Lung (tissue), 12 donors: ENCODE measurements around the gene RAMP1. TPM values are rescaled to one million over a fixed set of nuclear protein-coding genes. Genes with fewer than 3 reads are reported as not detected.

ENCODE experiments used
- ATAC-seq: fragments of 200-7000 bp; cut with Tn5 transposase; one replicate; pipeline ENCODE4 v1.9.1; 2020; ENCODE audit warnings: moderate number of reproducible peaks; ENCODE audit not compliant: insufficient read depth, low FRiP score
- DNase-seq, 3 donors: peaks; one replicate each; pipeline ENCODE4 v3.0.0-alpha.2; 2013 to 2017
- H3K27ac ChIP-seq, 2 donors: one replicate each; pipeline ENCODE4 v1.5.1; 2013; ENCODE audit warnings: mild to moderate bottlenecking in 2 of 2, moderate library complexity in 2 of 2, control low read depth in 1 of 2, inconsistent platforms in 1 of 2, low read depth in 1 of 2, low read length in 1 of 2
- H3K27me3 ChIP-seq, 3 donors: one replicate each; pipeline ENCODE4 v1.5.1; 2013; ENCODE audit warnings: low read length in 2 of 3; ENCODE audit not compliant: control insufficient read depth in 3 of 3, insufficient read depth in 3 of 3
- H3K36me3 ChIP-seq, 4 donors: one replicate each; pipeline ENCODE4 v1.5.1; 2013; ENCODE audit warnings: low read length in 4 of 4, mild to moderate bottlenecking in 1 of 4, moderate library complexity in 1 of 4; ENCODE audit not compliant: control insufficient read depth in 4 of 4, insufficient read depth in 4 of 4
- H3K4me1 ChIP-seq, 5 donors: one replicate each; pipeline ENCODE4 v1.5.1; 2013; ENCODE audit warnings: low read length in 5 of 5, mild to moderate bottlenecking in 2 of 5, moderate library complexity in 1 of 5; ENCODE audit not compliant: control insufficient read depth in 5 of 5, insufficient read depth in 5 of 5
- H3K4me3 ChIP-seq: one replicate; pipeline ENCODE4 v1.5.1; 2013; ENCODE audit warnings: mild to moderate bottlenecking, control low read depth, moderate library complexity
- H3K9ac ChIP-seq, 2 donors: one replicate each; pipeline ENCODE4 v1.5.1; 2013; ENCODE audit warnings: low read length in 2 of 2, control low read depth in 1 of 2; ENCODE audit not compliant: insufficient read depth in 1 of 2
- H3K9me3 ChIP-seq, 4 donors: one replicate each; pipeline ENCODE4 v1.5.1; 2013; ENCODE audit warnings: low read length in 3 of 4, mild to moderate bottlenecking in 1 of 4, moderate library complexity in 1 of 4; ENCODE audit not compliant: control insufficient read depth in 4 of 4, insufficient read depth in 3 of 4
- WGBS, 2 donors: extraction: QIAGEN DNeasy Blood & Tissue Kit; methylation state at CpG; one replicate each; pipeline ENCODE4 v1.1.7; 2013; 5-methylcytosine and 5-hydroxymethylcytosine counted together
- polyA plus RNA-seq, 2 donors: library from polyadenylated mRNA; stranded (reverse); fragments of 200-250 nt; gene quantifications; one replicate each; pipeline ENCODE4 v1.2.1, GENCODE V29; 2013
- total RNA-seq, 2 donors: library from RNA; depleted of rRNA in 1 of 2; stranded (reverse); fragments of >200 nt in 1 of 2; gene quantifications; one replicate each; pipeline ENCODE4 v1.2.1, GENCODE V29; 2014 to 2021
- TF ChIP-seq, protein P1 (sequence below): IDR thresholded peaks from 2 replicates; pipeline ENCODE4 v1.5.1; 2012; ENCODE audit warnings: mild to moderate bottlenecking; ENCODE audit errors: control extremely low read depth, extremely low read depth
- donor health status: control.
- donor health status: control.
- donor health status: Bipolar disorder and iron deficiency.
- donor health status: healthy.
- donor health status: DM: yes; HTN: yes; CAD: no.

Gene RAMP1
- total and polyA plus RNA-seq, 4 donors: 10.5 to 26.1 (median 12.6) TPM

GRCh38 chr2:237876951-237877491 is 17.6 kb downstream of the RAMP1 start:
- peak overlapping the region in 1 of 2 donors; percentile 49 for H3K27ac ChIP-seq

DNA sequence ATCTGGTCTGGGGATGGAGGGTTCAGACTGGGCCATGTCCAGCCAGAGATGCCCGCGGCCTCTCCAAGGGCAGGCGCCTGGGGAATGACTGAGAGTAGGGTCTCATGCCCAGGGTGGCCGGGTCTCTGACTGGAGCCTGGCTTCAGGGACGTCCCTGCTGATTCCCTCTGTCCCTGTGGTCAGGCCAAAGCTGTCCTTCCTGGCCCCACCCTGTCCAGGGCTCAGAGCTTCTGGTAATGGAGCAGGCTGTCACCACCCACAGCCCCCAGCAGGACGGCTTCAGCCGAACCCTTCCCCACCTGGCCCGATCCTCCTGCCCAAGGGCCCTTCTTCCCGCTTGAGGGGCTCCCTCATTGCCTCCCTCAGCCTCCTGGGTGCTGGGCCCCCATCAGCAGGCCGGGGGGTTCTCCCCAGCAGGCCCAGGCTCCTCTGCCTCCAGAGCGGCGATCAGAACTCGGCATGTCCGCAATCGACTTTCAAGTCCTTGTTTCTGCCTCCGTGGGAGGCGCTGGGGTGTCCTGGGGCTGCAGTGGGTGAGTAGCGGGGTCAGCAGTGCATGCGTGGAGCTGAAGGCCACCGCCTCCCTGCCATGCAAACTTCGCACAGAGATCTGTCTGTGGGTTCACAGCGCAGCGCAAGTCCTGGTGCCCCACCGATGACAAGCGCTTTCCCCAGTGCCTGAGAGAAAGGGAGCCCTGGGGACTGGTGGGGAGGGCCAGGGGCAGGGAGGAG is 18.3 kb downstream of the RAMP1 start:
- no peaks in the 10 kb centered on the region for H3K9me3 ChIP-seq
- H3K4me3 ChIP-seq: no peak overlapping the region
- DNase-seq: peak in 1 of 3 donors; percentile 0
- ATAC-seq: no peak
- H3K9ac ChIP-seq: no peak overlapping the region
- peak overlapping the region in 1 of 2 donors; percentile 79 for H3K27ac ChIP-seq
- TF ChIP-seq, protein P1, sequence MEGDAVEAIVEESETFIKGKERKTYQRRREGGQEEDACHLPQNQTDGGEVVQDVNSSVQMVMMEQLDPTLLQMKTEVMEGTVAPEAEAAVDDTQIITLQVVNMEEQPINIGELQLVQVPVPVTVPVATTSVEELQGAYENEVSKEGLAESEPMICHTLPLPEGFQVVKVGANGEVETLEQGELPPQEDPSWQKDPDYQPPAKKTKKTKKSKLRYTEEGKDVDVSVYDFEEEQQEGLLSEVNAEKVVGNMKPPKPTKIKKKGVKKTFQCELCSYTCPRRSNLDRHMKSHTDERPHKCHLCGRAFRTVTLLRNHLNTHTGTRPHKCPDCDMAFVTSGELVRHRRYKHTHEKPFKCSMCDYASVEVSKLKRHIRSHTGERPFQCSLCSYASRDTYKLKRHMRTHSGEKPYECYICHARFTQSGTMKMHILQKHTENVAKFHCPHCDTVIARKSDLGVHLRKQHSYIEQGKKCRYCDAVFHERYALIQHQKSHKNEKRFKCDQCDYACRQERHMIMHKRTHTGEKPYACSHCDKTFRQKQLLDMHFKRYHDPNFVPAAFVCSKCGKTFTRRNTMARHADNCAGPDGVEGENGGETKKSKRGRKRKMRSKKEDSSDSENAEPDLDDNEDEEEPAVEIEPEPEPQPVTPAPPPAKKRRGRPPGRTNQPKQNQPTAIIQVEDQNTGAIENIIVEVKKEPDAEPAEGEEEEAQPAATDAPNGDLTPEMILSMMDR: no peak
- H3K4me1 ChIP-seq: peaks cover 0 to 15% (median 0%) of the 10 kb centered on the region in 5 donors
- 93 to 95% methylated on average over 25 of the region's 25 CpGs for WGBS, 2 donors
- H3K27me3 ChIP-seq: no peaks in the 10 kb centered on the region
- H3K36me3 ChIP-seq: peaks cover 0 to 3% (median 0%) of the 10 kb centered on the region in 4 donors

More at GRCh38 chr2:237876951-237877491, 17.6 kb downstream of the RAMP1 start:
- peaks cover 0 to 3% (median 0%) of the 10 kb centered on the region in 4 donors for H3K36me3 ChIP-seq
- no peak overlapping the region for H3K9ac ChIP-seq
- WGBS, 2 donors: 93 to 96% methylated on average over 23 of the region's 23 CpGs
- no peak for ATAC-seq
- no peaks in the 10 kb centered on the region for H3K27me3 ChIP-seq
- H3K4me1 ChIP-seq: peaks cover 0 to 15% (median 0%) of the 10 kb centered on the region in 5 donors
- no peak overlapping the region for H3K4me3 ChIP-seq
- no peaks in the 10 kb centered on the region for H3K9me3 ChIP-seq
- DNase-seq: no peak
- TF ChIP-seq, protein P1: no peak

GRCh38 chr2:237878321-237879057 is 19.1 kb downstream of the RAMP1 start:
- no peaks in the 10 kb centered on the region for H3K27me3 ChIP-seq
- H3K4me3 ChIP-seq: no peak overlapping the region
- TF ChIP-seq, protein P1: no peak
- H3K27ac ChIP-seq: peak overlapping the region in 1 of 2 donors; percentile 79
- H3K36me3 ChIP-seq: peaks cover 0 to 3% (median 0%) of the 10 kb centered on the region in 4 donors
- H3K4me1 ChIP-seq: peaks cover 0 to 14% (median 0%) of the 10 kb centered on the region in 5 donors
- 91 to 95% methylated on average over 13 to 14 of the region's 14 CpGs for WGBS, 2 donors
- DNase-seq (peak in 1 of 3 donors; percentile 4), ATAC-seq (no peak)
- no peak overlapping the region for H3K9ac ChIP-seq
- H3K9me3 ChIP-seq: no peaks in the 10 kb centered on the region
